HG03175 (cell line): ENCODE measurements around the gene ILK.

Experiments used
- ATAC-seq: cut with Tn5 transposase; IDR thresholded peaks from one replicate; pipeline ENCODE4 v1.9.1; 2021; ENCODE audit warnings: mild to moderate bottlenecking, moderate library complexity; ENCODE audit not compliant: unreplicated experiment

Gene ILK

DNA sequence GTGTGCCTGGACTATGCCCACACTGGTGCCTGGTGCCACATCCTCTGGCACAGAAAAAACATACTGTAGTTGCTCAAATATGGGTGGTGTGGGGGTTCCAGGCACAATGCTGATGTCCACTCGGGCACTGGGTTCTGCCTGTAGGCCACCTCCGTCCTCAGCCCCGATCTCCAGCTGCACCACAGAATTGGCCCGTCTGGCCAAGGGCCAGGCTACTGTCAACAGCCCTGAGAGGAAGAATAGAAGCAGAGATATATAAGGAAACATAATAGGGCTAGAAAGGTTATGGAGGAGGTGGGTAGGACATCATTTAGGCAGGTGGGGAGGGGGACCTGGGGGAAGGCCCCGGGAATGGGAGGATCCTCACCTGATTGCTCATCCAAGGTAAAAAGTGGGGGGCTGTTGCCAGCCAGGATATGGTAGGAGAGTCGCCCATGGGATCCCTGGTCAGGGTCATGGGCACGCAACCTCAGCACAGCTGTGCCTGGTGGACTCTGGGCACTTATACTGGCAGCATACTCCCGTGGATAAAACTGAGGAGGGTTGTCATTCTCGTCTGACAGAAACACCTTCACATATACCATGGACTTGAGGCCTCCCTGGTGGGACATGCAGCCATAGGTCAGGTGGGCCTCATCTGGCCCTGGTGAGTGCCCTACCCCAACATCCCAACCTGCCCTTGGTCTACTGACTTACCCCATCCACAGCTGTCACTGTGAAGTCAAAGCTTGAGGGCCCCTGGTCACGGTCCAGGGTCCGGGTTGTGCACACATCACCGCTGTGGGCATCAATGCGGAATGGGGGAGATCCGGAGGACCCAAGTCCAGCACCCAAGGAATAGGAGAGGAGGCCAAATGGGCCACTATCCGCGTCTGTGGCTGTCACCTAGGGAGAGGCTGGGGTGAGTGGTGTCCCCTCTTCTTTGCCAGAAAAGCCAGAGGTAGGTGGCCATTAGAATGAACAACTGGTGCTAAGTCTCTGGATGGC is 30.1 kb downstream of the ILK start:
- ATAC-seq = no peak

DNA sequence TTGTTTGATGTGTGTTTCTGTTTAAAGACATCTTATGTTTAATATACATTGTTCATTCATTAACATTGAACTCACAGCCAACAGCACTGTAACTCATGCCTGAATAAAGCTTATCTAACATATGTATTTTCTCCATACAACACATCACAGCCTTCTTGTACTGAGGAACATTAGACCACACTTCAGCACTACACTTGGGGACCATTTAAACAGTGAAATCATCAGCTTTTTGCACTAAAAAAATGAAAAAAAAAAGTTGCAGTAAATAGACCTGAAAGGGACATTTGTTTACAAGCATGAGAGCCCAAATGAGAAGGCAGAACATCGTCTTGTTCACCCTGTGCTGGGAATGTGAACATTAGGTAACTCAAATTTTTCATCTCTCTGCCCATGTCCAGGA is 31.0 kb downstream of the ILK start:
- ATAC-seq = no peak

DNA sequence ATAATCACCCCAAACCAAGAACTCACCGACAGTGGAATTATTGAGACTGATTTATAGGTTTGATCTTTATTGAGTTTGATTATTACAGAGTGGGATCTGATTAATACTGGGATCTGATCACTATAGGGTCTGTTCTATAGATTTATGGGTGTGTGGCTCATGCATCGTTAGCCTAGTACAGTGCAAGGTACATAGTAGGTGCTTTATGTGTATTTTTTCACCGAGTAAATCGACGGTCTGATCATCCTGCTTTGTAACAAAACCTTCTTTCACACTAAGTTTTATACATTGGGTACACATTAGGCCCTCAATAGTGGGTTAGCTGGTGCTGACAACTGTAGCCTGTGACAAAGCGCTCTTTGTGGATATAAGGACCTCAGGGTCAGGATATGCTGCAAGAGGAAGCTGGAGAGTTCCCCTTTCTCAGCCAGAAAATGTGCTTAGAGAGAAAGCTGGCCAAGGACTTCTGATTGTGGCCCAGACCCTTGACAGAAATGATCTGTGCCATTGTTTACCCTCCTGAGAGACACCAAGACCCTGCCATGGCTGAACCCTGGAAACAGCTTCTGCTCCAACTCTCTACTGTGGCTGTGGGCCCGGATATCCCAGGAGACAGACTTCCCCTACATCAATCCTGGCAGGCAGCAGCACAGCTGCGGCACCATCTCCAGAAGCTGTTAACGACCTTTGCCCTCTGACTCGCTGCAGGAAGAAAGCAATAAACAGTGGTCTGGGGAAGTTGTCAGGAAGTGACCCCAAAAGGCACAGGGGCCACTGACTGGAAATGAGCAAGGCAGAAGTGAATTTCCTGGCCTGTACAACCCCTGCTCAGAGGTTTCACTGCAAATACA is 31.7 kb downstream of the ILK start:
- ATAC-seq = no peak

- no peak for ATAC-seq
These were observed 32.9 kb downstream of the ILK start for GRCh38 chr11:6636480-6636879.

DNA sequence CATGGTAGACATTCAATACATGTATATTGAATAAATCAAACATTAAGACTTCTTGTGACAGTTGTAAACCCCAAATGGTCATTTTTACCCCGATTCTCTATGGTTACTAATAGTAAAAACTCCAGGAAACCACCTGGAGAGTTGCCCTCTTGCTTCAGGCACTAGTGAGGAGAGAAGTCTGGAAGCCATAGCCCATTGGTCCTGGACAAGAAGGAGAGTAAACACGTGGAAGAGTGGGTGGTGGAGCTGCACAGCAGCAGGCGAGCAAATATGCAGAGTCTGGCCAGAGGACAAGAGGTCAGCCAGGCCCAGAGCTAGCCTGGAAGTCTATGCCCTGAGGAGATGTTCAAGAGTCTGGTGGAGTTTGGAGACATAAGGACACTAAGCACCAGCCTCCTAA is 34.3 kb downstream of the ILK start:
- no peak for ATAC-seq

GRCh38 chr11:6638429-6638828 is 34.9 kb downstream of the ILK start:
- no peak for ATAC-seq

GRCh38 chr11:6640036-6640984 is 36.7 kb downstream of the ILK start:
- no peak for ATAC-seq

DNA sequence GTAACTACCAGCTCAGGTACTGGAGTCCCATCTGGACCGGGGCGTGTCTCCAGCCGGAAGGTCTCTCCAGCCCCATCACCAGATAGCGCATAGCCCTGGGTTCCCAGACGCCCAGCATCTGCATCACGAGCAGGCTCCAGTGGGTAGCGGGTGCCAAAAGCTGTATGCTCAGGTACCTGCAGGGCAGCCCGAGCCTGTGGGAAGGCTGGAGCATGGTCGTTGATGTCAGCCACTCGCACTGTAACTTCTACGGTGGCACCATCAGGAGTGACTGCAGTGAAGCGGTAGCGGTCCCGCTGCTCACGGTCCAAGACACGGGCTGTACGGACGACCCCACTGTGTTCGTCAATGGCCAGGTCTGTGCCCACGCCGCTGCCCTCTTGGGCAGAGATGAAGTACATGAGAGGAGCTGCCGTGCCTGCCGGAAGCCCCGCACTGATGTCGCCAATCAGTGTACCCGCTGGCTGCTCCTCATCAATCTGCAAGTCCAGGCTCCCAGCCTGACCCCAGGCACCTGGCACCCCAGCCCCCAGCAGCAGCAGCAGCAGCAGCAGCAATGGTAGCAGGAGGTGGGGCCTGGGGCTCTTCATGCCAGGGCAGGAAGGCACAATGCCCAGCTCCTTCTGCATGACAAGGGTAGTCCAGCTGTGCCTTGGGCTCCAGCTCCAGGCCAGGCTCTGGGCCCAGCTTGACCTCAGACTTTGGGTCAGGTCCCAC is 37.6 kb downstream of the ILK start:
- no peak for ATAC-seq

GRCh38 chr11:6642957-6643356 is 39.4 kb downstream of the ILK start:
- ATAC-seq = no peak

DNA sequence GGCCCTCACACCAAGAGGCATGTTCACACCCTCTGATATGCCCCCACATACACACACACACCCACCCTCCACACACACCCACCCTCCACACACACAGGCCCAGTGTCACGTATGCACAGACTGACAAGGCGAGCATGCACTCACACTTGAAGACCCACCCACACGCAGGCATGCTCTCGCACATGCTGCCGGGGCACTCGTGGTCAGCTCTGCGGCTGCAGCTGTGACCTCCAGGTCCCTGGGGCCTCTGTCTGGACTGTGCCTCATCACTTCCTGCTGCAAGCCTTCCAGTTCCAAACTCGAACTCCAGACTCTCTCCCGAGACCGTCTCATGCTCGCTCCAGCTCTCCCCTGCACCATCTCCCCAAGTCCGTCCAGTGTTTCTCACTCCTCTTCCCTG is 42.5 kb downstream of the ILK start:
- ATAC-seq = no peak

- ATAC-seq = peak; percentile 6
These were observed 43.0 kb downstream of the ILK start for GRCh38 chr11:6646576-6646917.

DNA sequence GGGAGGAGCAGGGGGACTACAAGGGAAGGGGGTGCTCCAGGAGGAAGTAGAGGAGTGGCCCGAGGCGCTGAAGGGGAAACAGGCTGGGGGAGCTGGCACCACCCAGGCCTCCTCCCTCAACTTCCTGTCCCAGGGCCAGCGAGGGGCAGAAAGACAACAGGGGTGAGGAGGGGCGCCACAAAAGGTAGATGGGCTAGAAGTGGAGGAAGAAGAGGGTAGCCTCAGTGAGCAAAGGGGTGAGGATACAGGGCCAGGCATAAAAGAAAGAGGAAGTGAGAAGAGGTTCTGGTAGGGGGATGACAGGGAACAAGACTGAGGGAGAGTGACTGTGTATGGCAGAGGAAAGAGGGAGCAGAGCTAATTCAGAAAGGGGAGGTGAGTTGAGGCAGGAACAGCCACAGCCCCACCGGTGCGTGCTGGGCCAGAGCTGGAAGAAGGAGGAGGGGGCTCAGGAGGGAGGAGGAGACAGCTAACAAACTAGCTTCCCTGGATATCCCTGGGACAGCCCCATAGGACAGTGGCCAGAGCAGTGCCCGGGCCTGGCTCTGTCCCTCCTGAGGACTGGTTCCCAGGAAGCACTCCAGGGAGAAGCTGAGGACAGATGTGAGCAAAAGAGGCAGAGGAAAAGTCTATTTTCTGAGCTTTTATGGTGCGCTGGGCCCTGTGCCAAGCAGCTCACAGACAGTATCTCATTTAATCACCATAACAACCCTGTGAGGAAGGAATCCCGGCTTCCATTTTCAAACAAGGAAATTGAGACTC is 43.5 kb downstream of the ILK start:
- peak; percentile 89 for ATAC-seq

DNA sequence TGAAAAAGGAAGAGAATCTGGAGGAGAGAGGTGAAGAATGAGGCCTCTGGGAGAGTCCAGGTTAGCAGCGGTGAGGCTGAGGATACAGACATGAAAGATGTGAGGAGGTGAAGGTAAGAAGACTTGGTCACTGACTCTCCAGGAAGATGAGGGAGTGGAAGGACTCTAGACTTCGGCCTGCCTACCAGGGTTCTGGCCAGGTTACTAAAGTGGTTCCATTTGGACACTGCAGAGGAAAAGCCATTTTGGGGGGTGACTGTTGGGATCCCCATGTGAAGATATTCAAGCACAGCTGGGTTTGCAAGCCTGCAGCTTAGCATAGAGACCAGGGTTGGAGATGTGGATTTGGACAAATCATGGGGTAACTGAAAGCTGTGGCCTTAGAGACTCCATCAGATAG is 44.3 kb downstream of the ILK start:
- ATAC-seq = no peak

DNA sequence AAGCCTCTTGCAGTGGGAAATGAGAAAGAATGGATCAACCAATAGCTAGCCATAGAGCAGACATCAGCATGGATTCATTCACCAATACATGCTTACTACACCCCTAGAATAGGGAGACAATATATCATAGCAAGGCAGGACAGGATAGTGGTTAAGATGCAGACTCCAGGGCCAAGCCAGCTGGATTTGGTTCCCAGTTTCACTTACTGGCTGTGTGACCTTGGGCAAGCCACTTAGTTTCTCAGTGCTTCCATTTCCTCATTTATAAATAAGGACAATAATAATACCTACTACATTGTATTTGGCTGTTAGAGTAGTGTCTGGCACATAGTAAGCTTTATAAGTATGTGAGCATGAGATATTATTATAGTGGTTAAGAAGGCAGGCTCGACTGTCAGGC is 44.9 kb downstream of the ILK start:
- no peak for ATAC-seq

DNA sequence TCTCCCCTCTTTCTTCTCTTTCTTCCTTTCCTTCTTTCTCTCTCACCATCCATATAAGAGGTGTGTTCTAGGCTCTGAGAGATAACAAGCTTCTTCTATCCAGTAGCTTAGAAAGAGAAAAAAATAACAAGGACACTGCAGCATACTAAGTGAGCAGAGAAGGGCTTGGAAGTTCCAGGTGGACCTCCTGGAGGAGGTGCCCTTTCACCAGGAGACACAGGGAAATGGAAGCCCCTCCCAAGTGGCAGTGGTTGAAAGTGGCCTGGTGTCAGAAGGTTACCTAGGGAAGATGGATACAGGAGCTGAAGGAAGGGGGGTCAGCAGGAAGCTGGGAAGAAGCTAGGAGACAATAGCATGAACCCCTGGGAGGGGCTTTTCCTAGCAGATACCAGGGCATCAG is 46.5 kb downstream of the ILK start:
- no peak for ATAC-seq

DNA sequence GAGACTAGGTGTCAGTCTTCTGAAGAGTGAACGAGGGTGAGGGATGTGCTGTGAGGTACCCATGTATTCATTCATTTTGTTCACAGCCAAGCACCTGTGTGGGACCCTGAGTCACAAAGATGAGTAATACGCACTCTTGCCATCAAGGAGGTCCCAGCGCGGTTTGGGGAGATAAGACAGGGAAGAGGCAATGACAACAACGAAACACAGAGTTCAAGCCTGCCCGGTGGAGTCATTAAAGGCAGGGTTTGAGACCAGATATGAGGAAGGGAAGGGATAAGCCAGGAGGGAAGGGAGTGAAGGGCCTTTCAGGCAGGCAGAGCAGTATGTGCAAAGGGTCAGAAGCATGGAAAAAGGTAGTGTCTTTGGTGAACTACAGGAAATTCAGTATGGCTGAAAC is 47.4 kb downstream of the ILK start:
- no peak for ATAC-seq

- ATAC-seq = no peak
These were observed 48.6 kb downstream of the ILK start for GRCh38 chr11:6652182-6652581.

DNA sequence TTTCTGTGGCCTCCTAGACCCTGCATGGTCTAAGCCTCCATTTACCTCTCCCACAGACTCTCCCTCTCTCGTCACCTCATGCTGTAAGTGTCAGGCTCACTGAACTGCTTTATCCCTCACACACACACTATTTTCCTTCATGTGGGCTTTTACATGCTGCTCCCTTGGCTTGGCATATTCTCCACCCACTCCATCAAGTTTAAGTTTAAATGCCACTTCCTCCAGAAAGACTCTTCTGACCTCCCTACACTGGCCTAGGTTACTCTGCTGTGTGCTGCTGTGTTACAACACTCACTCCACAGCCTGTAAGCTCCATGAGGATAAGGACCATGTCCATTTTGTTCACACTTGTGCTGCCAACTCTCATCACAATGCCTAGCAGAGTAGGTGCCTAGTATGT is 49.5 kb downstream of the ILK start:
- no peak for ATAC-seq

GRCh38 chr11:6653656-6654055 is 50.1 kb downstream of the ILK start:
- ATAC-seq = no peak
